AG20443 (cell line): ENCODE data around the gene RALGAPA1.
"Not testable (repeated sequence)": the region's sequence is repeated elsewhere in the genome, so short reads cannot be mapped to it uniquely, and the experiment has no call there.

Source experiments
- DNase-seq: peaks from one replicate; pipeline ENCODE4 v3.0.0; 2012; ENCODE audit warnings: low spot score, mixed read lengths

Gene RALGAPA1

GRCh38 chr14:35761922-35762321 lies 47.2 kb downstream of the RALGAPA1 start:
- DNase-seq = no peak

- no peak for DNase-seq
Observed at GRCh38 chr14:35760143-35760542, 49.0 kb downstream of the RALGAPA1 start.

GRCh38 chr14:35758523-35759129 lies 50.5 kb downstream of the RALGAPA1 start:
- no peak for DNase-seq

DNA sequence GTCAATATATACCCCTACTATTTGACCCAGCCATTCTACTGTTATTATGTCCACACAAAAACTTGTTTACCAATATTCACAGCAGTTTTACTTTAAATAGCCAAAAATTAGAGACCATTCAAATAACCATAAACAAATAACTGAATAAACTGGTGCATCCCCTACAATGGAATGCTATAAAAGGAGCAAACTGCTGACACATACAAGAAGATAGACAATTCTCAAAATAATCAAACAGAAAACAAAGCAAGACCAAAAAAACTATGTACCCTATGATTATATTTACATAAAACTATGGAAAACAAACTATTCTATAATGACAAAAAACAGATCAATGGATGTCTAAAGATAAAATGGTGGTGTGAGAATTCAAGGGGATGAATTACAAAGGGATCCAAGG lies 54.4 kb downstream of the RALGAPA1 start:
- DNase-seq = no peak

DNA sequence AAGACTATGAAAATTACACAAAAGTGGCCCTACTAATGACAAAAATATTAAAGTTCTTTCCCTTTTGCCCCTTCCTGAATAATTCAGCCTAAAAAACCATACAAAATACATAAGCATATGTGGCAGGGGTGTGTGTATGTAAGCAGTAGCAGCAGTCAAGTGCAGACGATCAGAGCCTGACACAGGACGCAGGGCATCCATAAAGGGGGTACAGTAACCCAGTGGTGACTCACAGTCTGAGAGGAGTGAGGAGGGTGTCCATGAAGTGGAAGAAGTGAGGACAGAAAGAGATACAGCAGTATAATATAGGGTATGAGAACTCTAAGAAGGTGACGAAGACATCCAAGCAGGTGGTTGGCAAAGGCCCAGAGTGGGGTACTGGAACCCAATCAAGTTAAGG lies 56.7 kb downstream of the RALGAPA1 start:
- DNase-seq = no peak

GRCh38 chr14:35750202-35750904 lies 58.7 kb downstream of the RALGAPA1 start:
- no peak for DNase-seq

DNA sequence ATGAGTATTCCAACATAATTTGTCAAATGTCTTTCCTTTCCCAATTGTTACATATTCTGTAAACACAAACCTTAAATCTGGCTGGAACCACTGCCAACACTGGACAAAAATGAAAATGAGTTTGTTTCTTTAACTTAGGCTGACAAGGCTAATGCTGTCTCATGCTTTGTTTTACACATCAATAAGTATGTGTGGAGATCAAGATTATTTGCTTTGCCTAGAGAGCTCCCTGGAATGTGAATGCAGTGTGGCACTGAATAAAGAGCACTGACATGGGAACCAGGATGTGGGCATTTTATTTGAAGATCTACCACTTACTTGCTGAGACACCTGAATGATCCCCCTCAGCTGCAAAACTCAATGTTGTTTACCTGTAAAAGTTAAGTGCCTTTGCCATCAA lies 61.7 kb downstream of the RALGAPA1 start:
- no peak for DNase-seq

DNA sequence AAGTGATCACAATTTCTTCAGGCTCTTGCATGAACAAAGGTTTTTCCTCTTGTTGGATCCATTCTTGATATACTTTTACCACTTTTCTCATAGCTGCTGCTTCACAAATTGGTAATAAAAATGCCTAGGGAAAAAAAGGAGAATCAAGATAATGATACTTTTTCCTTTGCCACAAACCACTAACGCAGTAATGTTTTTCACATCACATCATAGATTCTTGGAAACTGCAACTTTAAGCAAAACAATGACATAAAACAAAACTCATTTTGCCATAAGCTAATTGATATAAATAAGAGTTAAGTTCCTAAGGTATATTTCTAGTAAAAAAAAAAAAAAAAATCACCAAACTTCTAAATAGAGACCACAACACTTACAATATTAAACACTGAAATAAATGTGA lies 66.7 kb downstream of the RALGAPA1 start:
- no peak for DNase-seq

- no peak for DNase-seq
Observed at GRCh38 chr14:35742032-35742371, 67.1 kb downstream of the RALGAPA1 start.

DNA sequence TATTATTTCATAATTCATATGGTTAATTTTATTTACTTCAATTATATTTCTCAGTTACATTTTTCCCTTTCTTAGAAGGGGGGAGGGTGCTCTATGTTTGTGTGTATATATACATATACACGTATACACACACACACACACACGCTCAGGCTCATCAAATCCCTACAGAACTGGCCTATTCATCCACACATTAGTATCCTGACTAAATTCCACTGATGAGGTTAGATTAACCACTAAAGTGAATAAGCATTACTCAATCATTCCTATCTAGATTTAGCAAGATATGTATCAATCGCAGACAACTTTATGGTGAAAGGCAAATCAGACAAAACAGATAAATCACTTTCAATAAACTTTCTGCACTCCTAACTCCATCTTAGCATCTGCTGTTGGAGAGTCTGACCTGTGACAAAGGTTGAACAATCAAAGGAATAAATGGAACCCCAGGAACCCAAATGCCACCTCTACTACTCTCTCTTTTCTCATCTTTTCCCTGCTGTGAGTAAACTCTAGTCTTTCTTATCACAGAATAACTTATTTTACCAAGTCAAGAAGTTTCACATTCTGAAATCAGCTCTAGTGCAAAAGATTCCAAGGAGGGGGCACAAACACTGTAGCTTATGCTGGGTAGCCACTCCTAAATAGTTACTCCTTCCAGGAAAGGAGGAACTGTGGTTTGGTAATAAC lies 67.6 kb downstream of the RALGAPA1 start:
- no peak for DNase-seq

GRCh38 chr14:35740215-35740614 lies 68.9 kb downstream of the RALGAPA1 start:
- no peak for DNase-seq

GRCh38 chr14:35735163-35735562 lies 73.9 kb downstream of the RALGAPA1 start:
- not testable (repeated sequence) for DNase-seq

DNA sequence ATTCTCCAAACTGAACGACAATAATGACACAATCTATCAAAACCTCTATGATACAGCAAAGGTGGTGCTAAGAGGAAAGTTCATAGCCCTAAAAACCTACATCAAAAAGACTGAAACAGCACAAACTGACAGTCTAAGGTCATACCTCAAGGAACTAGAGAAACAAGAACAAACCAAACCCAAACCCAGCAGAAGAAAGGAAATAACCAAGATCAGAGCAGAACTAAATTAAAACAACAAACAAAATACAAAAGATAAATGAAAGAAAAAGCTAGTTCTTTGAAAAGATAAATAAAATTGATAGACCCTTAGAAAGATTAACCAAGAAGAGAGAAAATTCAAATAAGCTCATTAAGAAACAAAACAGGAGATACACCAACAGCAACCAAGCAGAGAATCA lies 75.6 kb downstream of the RALGAPA1 start:
- DNase-seq = not testable (repeated sequence)

- DNase-seq = no peak
Observed at GRCh38 chr14:35730871-35731270, 78.2 kb downstream of the RALGAPA1 start.

GRCh38 chr14:35727764-35728163 lies 81.3 kb downstream of the RALGAPA1 start:
- no peak for DNase-seq

- no peak for DNase-seq
Observed at GRCh38 chr14:35725930-35726329, 83.2 kb downstream of the RALGAPA1 start.

- no peak for DNase-seq
Observed at GRCh38 chr14:35715079-35715478, 94.0 kb downstream of the RALGAPA1 start.

DNA sequence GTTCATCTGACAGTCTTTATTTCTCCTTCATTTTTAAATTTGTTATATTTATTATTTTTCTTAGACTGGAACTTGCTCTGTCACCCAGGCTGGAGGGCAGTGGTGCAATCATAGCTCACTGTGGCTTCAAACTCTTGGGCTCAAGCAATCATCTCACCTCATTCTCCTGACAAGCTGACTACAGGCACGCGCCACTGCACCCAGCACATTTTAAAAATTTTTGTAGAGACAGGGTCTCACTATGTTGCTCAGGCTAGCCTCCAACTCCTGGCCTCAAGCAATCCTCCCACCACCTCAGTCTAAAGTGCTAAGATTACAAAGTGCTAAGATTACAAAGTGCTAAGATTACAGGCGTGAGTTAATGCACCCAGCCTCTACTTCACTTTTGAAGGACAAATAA lies 96.6 kb downstream of the RALGAPA1 start:
- DNase-seq = no peak

DNA sequence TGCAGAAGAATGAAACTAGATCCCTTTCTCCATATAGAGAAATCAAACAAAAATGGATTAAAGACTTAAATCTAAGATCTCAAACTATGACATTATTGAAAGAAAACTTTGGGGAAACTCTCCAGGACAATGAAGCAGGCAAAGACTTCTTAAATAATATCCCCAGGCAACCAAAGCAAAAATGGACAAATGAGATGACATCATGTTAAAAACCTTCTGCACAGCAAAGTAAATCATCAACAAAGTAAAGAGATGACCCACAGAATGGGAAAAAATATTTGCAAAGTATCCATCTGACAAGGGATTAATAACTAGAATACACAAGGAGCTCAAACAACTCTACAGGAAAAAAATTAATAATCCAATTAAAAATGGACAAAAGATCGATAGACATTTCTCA lies 101.0 kb downstream of the RALGAPA1 start:
- no peak for DNase-seq

- DNase-seq = no peak
Observed at GRCh38 chr14:35705636-35706035, 103.5 kb downstream of the RALGAPA1 start.

DNA sequence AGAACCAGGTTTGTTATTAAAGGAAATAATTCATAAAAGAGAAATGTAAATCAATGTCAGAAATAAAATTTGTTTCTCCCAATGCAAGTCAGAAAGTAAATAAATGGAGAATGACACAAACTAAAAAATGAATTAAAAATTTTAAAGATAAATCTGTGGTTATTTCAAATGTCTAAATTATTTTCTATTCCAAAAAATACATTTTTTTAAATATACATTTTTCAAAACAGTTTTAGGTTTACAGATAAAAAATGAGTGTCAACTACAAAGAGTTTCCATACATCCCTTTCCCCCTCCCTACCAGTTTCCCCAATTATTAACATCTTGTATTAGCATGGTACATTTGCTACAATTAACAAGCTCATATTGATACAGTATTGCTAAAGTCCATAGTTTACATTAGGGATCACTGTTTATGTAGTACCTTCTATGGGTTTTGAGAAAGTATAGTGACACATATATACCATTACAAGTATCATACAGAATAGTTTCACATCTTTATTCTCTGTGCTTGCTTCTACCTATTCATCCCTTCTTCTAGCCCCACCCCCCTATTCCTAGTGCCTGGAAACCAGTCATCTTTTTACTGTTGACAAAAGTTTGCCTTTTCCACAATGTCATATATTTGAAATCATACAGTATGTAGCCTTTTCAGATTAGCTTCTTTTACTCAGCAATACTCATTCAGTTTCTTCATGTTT lies 104.2 kb downstream of the RALGAPA1 start:
- DNase-seq = no peak

DNA sequence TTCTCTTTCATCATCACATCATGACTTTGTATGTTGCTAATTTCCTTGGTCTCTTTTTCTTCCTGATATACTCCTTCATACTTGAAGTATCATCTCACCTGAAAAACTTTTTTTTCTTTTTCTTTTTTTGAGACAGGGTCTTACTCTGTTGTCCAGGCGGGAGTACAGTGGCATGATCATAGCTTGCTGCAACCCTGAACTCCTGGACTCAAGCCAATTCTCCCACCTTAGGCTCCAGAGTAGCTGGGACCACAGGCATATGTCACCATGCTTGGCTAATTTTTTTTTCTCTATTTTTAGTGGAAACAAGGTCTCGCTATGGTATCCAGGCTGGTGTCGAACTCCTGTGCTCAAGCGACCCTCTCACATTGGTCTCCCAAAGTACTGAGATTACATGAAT lies 107.6 kb downstream of the RALGAPA1 start:
- no peak for DNase-seq
